PC-3 (cell line): ENCODE measurements around the gene STT3A.

Experiments
- EZH2 ChIP-seq: fragments of 300-600 bp; sonication (generic); IDR thresholded peaks from one replicate; pipeline ENCODE4 v1.6.1; 2017; ENCODE audit warnings: antibody characterized with exemption, mild to moderate bottlenecking, low read length; ENCODE audit not compliant: unreplicated experiment
- TF ChIP-seq, protein P1 (sequence below): fragments of 300-600 bp; sonication (generic); conservative IDR thresholded peaks from 2 replicates; pipeline ENCODE4 v1.5.1; 2017; ENCODE audit warnings: antibody characterized with exemption, low read depth, mild to moderate bottlenecking, low read length

DNA sequence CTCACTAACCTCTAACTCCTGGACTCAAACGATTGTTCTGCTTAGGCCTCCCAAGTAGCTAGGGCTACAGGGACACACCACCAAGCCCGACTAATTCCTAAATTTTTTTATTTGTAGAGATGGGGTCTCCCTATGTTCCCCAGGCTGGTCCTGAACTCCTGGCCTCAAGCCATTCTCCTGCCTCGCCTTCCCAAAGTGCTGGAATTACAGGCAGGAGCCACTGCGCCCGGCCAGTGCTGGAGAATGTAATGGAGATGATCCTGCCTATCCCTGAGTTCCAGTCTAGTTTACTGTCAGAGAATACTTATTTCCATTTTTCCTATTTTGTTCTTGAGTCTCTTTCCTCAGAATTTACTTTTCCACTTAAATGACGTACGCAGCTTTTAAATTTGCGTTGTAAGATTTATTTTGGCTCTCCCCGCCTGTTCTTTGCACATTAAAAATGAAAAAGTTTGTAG lies 32.1 kb downstream of the STT3A start, which contains the start of gene CHEK1:
- TF ChIP-seq, protein P1, sequence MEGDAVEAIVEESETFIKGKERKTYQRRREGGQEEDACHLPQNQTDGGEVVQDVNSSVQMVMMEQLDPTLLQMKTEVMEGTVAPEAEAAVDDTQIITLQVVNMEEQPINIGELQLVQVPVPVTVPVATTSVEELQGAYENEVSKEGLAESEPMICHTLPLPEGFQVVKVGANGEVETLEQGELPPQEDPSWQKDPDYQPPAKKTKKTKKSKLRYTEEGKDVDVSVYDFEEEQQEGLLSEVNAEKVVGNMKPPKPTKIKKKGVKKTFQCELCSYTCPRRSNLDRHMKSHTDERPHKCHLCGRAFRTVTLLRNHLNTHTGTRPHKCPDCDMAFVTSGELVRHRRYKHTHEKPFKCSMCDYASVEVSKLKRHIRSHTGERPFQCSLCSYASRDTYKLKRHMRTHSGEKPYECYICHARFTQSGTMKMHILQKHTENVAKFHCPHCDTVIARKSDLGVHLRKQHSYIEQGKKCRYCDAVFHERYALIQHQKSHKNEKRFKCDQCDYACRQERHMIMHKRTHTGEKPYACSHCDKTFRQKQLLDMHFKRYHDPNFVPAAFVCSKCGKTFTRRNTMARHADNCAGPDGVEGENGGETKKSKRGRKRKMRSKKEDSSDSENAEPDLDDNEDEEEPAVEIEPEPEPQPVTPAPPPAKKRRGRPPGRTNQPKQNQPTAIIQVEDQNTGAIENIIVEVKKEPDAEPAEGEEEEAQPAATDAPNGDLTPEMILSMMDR = no peak
- TF ChIP-seq EZH2 = no peak
